Peyer's patch (tissue), 4 donors: ENCODE measurements around the gene HMCES.

Source experiments
- CTCF ChIP-seq, 6 experiments: fragments of 450-650 bp in 4 of 6; fragments of 200-600 bp in 2 of 6; sonication (generic) in 1 of 6; IDR thresholded peaks; one replicate each; pipeline ENCODE4 v1.5.1; 2017 to 2019; ENCODE audit warnings: antibody characterized with exemption in 6 of 6, mild to moderate bottlenecking in 3 of 6, moderate library complexity in 1 of 6
- POLR2A ChIP-seq, 2 donors: fragments of 450-650 bp; IDR thresholded peaks; one replicate each; pipeline ENCODE4 v1.5.1; 2017; ENCODE audit warnings: antibody characterized with exemption in 2 of 2, mild to moderate bottlenecking in 2 of 2, moderate library complexity in 2 of 2

- TF ChIP-seq CTCF (IDR thresholded peaks at IDR 0.05) (no peak), POLR2A (IDR thresholded peaks at IDR 0.05) (no peak)
Observed at GRCh38 chr3:129304146-129304961, 25.7 kb downstream of the HMCES start.
